ENCODE measurements around the gene CLDN2. TPM values are rescaled to one million over a fixed set of nuclear protein-coding genes. Genes with fewer than 3 reads are reported as not detected.

CLDN2 gene
- total RNA-seq, 1 donor = not detected

DNA sequence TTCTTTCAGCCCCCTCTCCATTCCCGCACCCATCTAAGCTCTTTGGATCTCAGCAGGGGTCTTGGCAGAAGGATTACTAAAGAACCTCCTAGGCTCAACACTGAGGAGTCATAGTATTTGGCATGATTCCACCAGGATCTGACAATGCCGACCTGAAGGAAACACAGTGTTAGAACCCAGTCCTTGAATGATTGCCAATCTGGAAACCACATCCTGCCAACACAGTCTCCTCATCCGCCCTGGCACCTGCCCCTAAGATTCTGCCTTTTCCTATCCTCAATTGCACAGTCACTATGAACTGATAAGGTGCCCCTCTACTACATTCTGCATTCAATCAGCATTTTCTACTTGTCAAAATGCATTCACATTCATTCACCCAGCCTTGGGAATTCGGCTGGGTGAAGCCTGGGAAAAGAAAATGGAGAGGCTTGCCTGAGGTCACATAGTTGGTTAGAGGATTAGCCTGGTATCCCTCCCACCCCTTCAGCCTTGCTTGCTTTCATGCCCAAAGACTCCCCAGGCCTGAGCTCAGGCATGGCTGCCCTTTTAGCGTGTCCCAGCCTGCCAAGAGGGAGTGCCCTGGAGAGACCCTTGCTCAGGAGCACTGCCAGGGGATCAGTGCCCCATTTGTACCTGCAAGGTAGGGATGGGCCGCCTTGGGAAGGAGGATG lies 2.2 kb upstream of the CLDN2 start:
- no peaks in the 10 kb centered on the region for H3K4me1 ChIP-seq (ENCODE audit: insufficient read depth, low read length)
- no peaks in the 10 kb centered on the region for H3K79me2 ChIP-seq (ENCODE audit: insufficient read depth, low read length)
- DNase-seq (ENCODE audit: insufficient read length, low spot score, missing footprints) = no peak
- H3K36me3 ChIP-seq (ENCODE audit: insufficient read depth, low read length) = no peaks in the 10 kb centered on the region
- TF ChIP-seq, protein P1, sequence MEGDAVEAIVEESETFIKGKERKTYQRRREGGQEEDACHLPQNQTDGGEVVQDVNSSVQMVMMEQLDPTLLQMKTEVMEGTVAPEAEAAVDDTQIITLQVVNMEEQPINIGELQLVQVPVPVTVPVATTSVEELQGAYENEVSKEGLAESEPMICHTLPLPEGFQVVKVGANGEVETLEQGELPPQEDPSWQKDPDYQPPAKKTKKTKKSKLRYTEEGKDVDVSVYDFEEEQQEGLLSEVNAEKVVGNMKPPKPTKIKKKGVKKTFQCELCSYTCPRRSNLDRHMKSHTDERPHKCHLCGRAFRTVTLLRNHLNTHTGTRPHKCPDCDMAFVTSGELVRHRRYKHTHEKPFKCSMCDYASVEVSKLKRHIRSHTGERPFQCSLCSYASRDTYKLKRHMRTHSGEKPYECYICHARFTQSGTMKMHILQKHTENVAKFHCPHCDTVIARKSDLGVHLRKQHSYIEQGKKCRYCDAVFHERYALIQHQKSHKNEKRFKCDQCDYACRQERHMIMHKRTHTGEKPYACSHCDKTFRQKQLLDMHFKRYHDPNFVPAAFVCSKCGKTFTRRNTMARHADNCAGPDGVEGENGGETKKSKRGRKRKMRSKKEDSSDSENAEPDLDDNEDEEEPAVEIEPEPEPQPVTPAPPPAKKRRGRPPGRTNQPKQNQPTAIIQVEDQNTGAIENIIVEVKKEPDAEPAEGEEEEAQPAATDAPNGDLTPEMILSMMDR (IDR thresholded peaks at IDR 0.05; ENCODE audit: extremely low read depth, low read depth, low read length) = no peak
- no peaks in the 10 kb centered on the region for H4K20me1 ChIP-seq (ENCODE audit: insufficient read depth, low read length)
- H2AFZ ChIP-seq (ENCODE audit: low read length) = no peak overlapping the region
- no peak overlapping the region for H3K27ac ChIP-seq (ENCODE audit: low read depth, low read length)
- no peak overlapping the region for H3K4me2 ChIP-seq (ENCODE audit: insufficient read depth, low read length)
- H3K9me3 ChIP-seq (ENCODE audit: low read depth, low read length) = no peaks in the 10 kb centered on the region
- H3K4me3 ChIP-seq (ENCODE audit: insufficient read depth, low read length) = no peak overlapping the region
- peaks cover 15% of the 10 kb centered on the region for H3K27me3 ChIP-seq (ENCODE audit: insufficient read depth, low read length)

DNA sequence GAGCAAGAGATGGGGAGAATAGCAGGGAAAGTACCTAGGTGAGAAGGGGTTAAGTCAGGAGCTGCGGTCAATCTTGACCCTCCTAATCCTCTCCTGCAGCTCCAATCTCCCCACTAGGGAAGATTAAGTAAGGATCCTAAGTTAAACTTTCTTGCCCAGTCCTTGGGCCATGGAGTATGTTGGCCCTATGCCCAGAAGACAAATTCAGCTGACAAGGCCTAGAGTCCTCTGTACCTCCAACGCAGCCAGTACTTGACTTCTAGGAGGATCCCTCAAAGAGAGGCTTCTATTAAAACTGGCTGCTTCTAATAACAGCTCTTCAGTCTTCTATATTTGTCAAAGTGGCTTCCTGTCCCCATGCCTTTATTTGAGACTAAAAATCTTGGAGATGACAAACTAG lies 1.4 kb downstream of the CLDN2 start:
- H3K9me3 ChIP-seq (ENCODE audit: low read depth, low read length) = no peaks in the 10 kb centered on the region
- no peaks in the 10 kb centered on the region for H4K20me1 ChIP-seq (ENCODE audit: insufficient read depth, low read length)
- no peak overlapping the region for H3K4me3 ChIP-seq (ENCODE audit: insufficient read depth, low read length)
- peaks cover under 1% of the 10 kb centered on the region for H3K27me3 ChIP-seq (ENCODE audit: insufficient read depth, low read length)
- H2AFZ ChIP-seq (ENCODE audit: low read length) = no peak overlapping the region
- H3K36me3 ChIP-seq (ENCODE audit: insufficient read depth, low read length) = no peaks in the 10 kb centered on the region
- H3K79me2 ChIP-seq (ENCODE audit: insufficient read depth, low read length) = no peaks in the 10 kb centered on the region
- no peaks in the 10 kb centered on the region for H3K4me1 ChIP-seq (ENCODE audit: insufficient read depth, low read length)
- TF ChIP-seq, protein P1 (IDR thresholded peaks at IDR 0.05; ENCODE audit: extremely low read depth, low read depth, low read length) = no peak
- DNase-seq (ENCODE audit: insufficient read length, low spot score, missing footprints) = no peak
- no peak overlapping the region for H3K27ac ChIP-seq (ENCODE audit: low read depth, low read length)
- H3K4me2 ChIP-seq (ENCODE audit: insufficient read depth, low read length) = no peak overlapping the region

DNA sequence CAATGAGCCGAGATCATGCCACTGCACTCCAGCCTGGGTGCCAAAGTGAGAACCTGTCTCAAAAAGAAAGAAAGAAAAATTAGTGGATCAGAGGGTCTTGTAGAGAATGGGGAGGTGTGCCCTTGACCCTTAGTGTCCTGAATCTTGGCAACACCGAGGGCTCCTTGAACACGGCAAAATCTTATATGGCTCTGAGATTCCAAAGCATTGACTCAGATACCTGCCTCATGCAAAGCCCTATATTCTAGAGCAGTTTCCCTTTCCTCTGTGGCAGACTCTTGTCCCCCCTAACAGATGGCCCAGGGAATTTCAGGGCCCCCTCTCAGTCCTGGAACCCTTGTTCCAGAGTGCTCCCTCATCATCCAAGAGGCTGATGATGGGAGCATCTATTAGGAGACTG lies 6.8 kb downstream of the CLDN2 start:
- Histone ChIP-seq H3K9me3 (ENCODE audit: low read depth, low read length) (no peaks in the 10 kb centered on the region), H3K4me1 (ENCODE audit: insufficient read depth, low read length) (peaks cover 4% of the 10 kb centered on the region), H3K36me3 (ENCODE audit: insufficient read depth, low read length) (no peaks in the 10 kb centered on the region), H3K4me3 (ENCODE audit: insufficient read depth, low read length) (no peak overlapping the region), H3K4me2 (ENCODE audit: insufficient read depth, low read length) (no peak overlapping the region), H4K20me1 (ENCODE audit: insufficient read depth, low read length) (no peaks in the 10 kb centered on the region), H2AFZ (ENCODE audit: low read length) (no peak overlapping the region), H3K27ac (ENCODE audit: low read depth, low read length) (no peak overlapping the region), H3K27me3 (ENCODE audit: insufficient read depth, low read length) (no peaks in the 10 kb centered on the region), H3K79me2 (ENCODE audit: insufficient read depth, low read length) (no peaks in the 10 kb centered on the region)
- peak; percentile 26 for DNase-seq (ENCODE audit: insufficient read length, low spot score, missing footprints)
- TF ChIP-seq, protein P1 (IDR thresholded peaks at IDR 0.05; ENCODE audit: extremely low read depth, low read depth, low read length) = no peak

DNA sequence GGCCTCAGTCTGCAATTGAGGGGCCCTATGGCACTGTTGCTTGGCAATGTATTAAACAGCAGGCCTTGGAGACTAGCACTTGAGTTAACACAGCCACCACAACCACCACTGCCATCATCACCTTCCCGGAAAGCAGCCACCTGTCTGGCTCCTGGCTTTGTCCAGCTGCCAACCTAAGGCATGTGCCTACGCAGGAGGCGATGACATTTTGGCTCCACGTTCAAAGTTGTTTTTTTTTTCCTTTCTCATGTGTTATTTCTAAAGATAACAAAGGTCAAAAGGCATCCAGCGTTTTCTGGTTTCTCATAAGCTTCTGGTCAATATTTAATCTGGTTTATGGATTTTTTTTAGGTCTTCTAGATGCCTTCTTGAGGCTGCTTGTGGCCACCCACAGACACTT lies 7.5 kb downstream of the CLDN2 start:
- H3K4me3 ChIP-seq (ENCODE audit: insufficient read depth, low read length) = no peak overlapping the region
- H3K79me2 ChIP-seq (ENCODE audit: insufficient read depth, low read length) = no peaks in the 10 kb centered on the region

More for the DNA sequence above, 7.5 kb downstream of the CLDN2 start:
- Histone ChIP-seq H2AFZ (ENCODE audit: low read length) (no peak overlapping the region), H3K4me1 (ENCODE audit: insufficient read depth, low read length) (peaks cover 11% of the 10 kb centered on the region), H3K27me3 (ENCODE audit: insufficient read depth, low read length) (peaks cover 2% of the 10 kb centered on the region), H3K9me3 (ENCODE audit: low read depth, low read length) (no peaks in the 10 kb centered on the region), H4K20me1 (ENCODE audit: insufficient read depth, low read length) (no peaks in the 10 kb centered on the region), H3K36me3 (ENCODE audit: insufficient read depth, low read length) (no peaks in the 10 kb centered on the region), H3K4me2 (ENCODE audit: insufficient read depth, low read length) (no peak overlapping the region), H3K27ac (ENCODE audit: low read depth, low read length) (no peak overlapping the region)
- TF ChIP-seq, protein P1 (IDR thresholded peaks at IDR 0.05; ENCODE audit: extremely low read depth, low read depth, low read length) = no peak
- no peak for DNase-seq (ENCODE audit: insufficient read length, low spot score, missing footprints)

All from osteoblast (primary cell).